Stomach (tissue), 4 donors: ENCODE results near the gene OFD1.

Source experiments
- CTCF ChIP-seq, 7 experiments: fragments of 450-650 bp in 4 of 7; fragments of 200-600 bp in 3 of 7; sonication (generic) in 3 of 7; IDR thresholded peaks; one replicate each; pipeline ENCODE4 v1.5.1; 2016 to 2019; ENCODE audit warnings: antibody characterized with exemption in 7 of 7, control low read depth in 2 of 7, mild to moderate bottlenecking in 1 of 7
- POLR2A ChIP-seq, 4 donors: fragments of 450-650 bp; IDR thresholded peaks; one replicate each; pipeline ENCODE4 v1.6.1; 2016; ENCODE audit warnings: antibody characterized with exemption in 4 of 4, control low read depth in 2 of 4, mild to moderate bottlenecking in 1 of 4, moderate library complexity in 1 of 4
- POLR2AphosphoS5 ChIP-seq, 3 donors: sonication (generic); formaldehyde crosslinking; IDR thresholded peaks; one replicate each; pipeline ENCODE4 v1.6.1; 2016; ENCODE audit warnings: antibody characterized with exemption in 3 of 3

- TF ChIP-seq POLR2A (IDR thresholded peaks at IDR 0.05) (no peak), POLR2AphosphoS5 (IDR thresholded peaks at IDR 0.05) (no peak), CTCF (IDR thresholded peaks at IDR 0.05) (no peak)
These were observed 16.7 kb upstream of the OFD1 start for GRCh38 chrX:13717700-13718472.
